ENCODE results near the gene IL34.

DNA sequence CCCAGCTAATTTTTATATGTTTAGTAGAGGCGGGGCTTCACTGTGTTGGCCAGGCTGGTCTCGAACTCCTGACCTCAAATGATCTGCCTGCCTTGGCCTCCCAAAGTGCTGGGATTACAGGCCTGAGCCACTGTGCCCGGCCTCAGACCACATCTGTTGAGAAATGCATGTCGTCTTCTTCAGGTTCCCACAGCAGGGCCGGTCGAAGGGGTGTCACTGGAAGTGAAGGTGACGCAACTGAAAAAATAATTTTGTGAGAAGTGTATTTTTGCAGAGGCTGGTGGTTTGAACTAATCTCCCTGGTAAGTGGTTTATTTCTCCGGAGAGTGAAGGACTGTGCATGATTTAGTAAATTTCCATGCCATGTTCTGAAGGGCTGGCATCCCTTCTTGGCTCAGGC, 33.4 kb upstream of the IL34 start:
- no peak for TF ChIP-seq ZFP30 (CRISPR knock-in tag; IDR thresholded peaks at IDR 0.05)
- TF ChIP-seq CSDC2 (CRISPR knock-in tag; IDR thresholded peaks at IDR 0.05), result no peak
- no peak for TF ChIP-seq BACH2 (CRISPR knock-in tag; IDR thresholded peaks at IDR 0.05; ENCODE audit: borderline replicate concordance)
- TF ChIP-seq, protein P1, sequence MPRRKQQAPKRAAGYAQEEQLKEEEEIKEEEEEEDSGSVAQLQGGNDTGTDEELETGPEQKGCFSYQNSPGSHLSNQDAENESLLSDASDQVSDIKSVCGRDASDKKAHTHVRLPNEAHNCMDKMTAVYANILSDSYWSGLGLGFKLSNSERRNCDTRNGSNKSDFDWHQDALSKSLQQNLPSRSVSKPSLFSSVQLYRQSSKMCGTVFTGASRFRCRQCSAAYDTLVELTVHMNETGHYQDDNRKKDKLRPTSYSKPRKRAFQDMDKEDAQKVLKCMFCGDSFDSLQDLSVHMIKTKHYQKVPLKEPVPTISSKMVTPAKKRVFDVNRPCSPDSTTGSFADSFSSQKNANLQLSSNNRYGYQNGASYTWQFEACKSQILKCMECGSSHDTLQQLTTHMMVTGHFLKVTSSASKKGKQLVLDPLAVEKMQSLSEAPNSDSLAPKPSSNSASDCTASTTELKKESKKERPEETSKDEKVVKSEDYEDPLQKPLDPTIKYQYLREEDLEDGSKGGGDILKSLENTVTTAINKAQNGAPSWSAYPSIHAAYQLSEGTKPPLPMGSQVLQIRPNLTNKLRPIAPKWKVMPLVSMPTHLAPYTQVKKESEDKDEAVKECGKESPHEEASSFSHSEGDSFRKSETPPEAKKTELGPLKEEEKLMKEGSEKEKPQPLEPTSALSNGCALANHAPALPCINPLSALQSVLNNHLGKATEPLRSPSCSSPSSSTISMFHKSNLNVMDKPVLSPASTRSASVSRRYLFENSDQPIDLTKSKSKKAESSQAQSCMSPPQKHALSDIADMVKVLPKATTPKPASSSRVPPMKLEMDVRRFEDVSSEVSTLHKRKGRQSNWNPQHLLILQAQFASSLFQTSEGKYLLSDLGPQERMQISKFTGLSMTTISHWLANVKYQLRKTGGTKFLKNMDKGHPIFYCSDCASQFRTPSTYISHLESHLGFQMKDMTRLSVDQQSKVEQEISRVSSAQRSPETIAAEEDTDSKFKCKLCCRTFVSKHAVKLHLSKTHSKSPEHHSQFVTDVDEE (CRISPR knock-in tag; IDR thresholded peaks at IDR 0.05), result no peak
- TF ChIP-seq ZNF8 (CRISPR knock-in tag; IDR thresholded peaks at IDR 0.05), result no peak
- TF ChIP-seq TCF4 (CRISPR knock-in tag; IDR thresholded peaks at IDR 0.05; ENCODE audit: borderline replicate concordance), result no peak
- no peak for TF ChIP-seq ZNF70 (CRISPR knock-in tag; IDR thresholded peaks at IDR 0.05)
- TF ChIP-seq, protein P2, sequence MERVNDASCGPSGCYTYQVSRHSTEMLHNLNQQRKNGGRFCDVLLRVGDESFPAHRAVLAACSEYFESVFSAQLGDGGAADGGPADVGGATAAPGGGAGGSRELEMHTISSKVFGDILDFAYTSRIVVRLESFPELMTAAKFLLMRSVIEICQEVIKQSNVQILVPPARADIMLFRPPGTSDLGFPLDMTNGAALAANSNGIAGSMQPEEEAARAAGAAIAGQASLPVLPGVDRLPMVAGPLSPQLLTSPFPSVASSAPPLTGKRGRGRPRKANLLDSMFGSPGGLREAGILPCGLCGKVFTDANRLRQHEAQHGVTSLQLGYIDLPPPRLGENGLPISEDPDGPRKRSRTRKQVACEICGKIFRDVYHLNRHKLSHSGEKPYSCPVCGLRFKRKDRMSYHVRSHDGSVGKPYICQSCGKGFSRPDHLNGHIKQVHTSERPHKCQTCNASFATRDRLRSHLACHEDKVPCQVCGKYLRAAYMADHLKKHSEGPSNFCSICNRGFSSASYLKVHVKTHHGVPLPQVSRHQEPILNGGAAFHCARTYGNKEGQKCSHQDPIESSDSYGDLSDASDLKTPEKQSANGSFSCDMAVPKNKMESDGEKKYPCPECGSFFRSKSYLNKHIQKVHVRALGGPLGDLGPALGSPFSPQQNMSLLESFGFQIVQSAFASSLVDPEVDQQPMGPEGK (CRISPR knock-in tag; IDR thresholded peaks at IDR 0.05; ENCODE audit: borderline replicate concordance), result no peak
- TF ChIP-seq, protein P3, sequence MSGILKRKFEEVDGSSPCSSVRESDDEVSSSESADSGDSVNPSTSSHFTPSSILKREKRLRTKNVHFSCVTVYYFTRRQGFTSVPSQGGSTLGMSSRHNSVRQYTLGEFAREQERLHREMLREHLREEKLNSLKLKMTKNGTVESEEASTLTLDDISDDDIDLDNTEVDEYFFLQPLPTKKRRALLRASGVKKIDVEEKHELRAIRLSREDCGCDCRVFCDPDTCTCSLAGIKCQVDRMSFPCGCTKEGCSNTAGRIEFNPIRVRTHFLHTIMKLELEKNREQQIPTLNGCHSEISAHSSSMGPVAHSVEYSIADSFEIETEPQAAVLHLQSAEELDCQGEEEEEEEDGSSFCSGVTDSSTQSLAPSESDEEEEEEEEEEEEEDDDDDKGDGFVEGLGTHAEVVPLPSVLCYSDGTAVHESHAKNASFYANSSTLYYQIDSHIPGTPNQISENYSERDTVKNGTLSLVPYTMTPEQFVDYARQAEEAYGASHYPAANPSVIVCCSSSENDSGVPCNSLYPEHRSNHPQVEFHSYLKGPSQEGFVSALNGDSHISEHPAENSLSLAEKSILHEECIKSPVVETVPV (CRISPR knock-in tag; IDR thresholded peaks at IDR 0.05), result no peak
- no peak for TF ChIP-seq ZFP3 (CRISPR knock-in tag; IDR thresholded peaks at IDR 0.05)
- TF ChIP-seq RARB (CRISPR knock-in tag; IDR thresholded peaks at IDR 0.05), result no peak

Data from SK-N-SH treated with all-trans-retinoic acid at 6 μM for 48 hours (cell line).